PFSK-1 (cell line): ENCODE results near the gene AJM1.

Source experiments
- FOXP2 ChIP-seq: optimal IDR thresholded peaks from 2 replicates; pipeline ENCODE3; 2011; ENCODE audit warnings: borderline replicate concordance, control low read depth, inconsistent platforms; ENCODE audit not compliant: insufficient read depth; ENCODE audit errors: extremely low read length, extremely low read depth
- POLR2AphosphoS5 ChIP-seq: IDR thresholded peaks from 2 replicates; pipeline ENCODE4 v1.6.1; 2012; ENCODE audit warnings: low read depth, mild to moderate bottlenecking, control low read depth, low read length, moderate library complexity
- REST ChIP-seq, 2 experiments: IDR thresholded peaks; 2 replicates each; pipeline versions ENCODE4 v1.6.1 to v1.8.0; 2011 to 2012; ENCODE audit warnings: low read depth in 2 of 2, low read length in 2 of 2, control low read depth in 1 of 2, inconsistent platforms in 1 of 2, mild to moderate bottlenecking in 1 of 2, moderate library complexity in 1 of 2; ENCODE audit not compliant: insufficient read depth in 1 of 2
- SIN3A ChIP-seq: IDR thresholded peaks from 2 replicates; pipeline ENCODE4 v1.6.1; 2012; ENCODE audit warnings: mild to moderate bottlenecking, low read length, moderate library complexity, borderline replicate concordance; ENCODE audit not compliant: insufficient read depth
- TAF1 ChIP-seq: IDR thresholded peaks from 2 replicates; pipeline ENCODE4 v1.6.1; 2012; ENCODE audit warnings: low read length, control low read depth, borderline replicate concordance; ENCODE audit not compliant: insufficient read depth

GRCh38 chr9:136876476-136876875 is 34.2 kb downstream of the AJM1 start:
- no peak for TF ChIP-seq POLR2AphosphoS5
- no peak for TF ChIP-seq TAF1
- no peak for TF ChIP-seq SIN3A
- TF ChIP-seq REST (IDR thresholded peaks at IDR 0.05; ENCODE audit: insufficient read depth in 1 of 2, low read depth in 2 of 2, low read length in 2 of 2): no peak
- TF ChIP-seq FOXP2: no peak
